OCI-M2 (cell line): ENCODE measurements around the gene FXYD7.

Source experiments
- DNase-seq: peaks from one replicate; lab custom pipeline; 2025; ENCODE audit not compliant: unreplicated experiment; lab: John Stamatoyannopoulos, UW

The FXYD7 gene

GRCh38 chr19:35109395-35110112 is 33.5 kb upstream of the FXYD7 start:
- DNase-seq = no peak

GRCh38 chr19:35110974-35111373 is 32.1 kb upstream of the FXYD7 start:
- no peak for DNase-seq

GRCh38 chr19:35112995-35113688 is 29.9 kb upstream of the FXYD7 start:
- DNase-seq = no peak

- peak; percentile 88 for DNase-seq
Observed at GRCh38 chr19:35114353-35115176, 28.5 kb upstream of the FXYD7 start.

GRCh38 chr19:35115177-35115951 is 27.7 kb upstream of the FXYD7 start, which contains the start of gene FXYD3:
FXYD3 (plus strand) TSS chr19:35115823; CDS start chr19:35119377, 3,554 bp downstream.
- DNase-seq = no peak

- DNase-seq = no peak
Observed at GRCh38 chr19:35116072-35116801, 26.8 kb upstream of the FXYD7 start.

- no peak for DNase-seq
Observed at GRCh38 chr19:35117116-35117515, 25.9 kb upstream of the FXYD7 start.

GRCh38 chr19:35117799-35118198 is 25.3 kb upstream of the FXYD7 start:
- no peak for DNase-seq

- DNase-seq = no peak
Observed at GRCh38 chr19:35118268-35119020, 24.6 kb upstream of the FXYD7 start.

- no peak for DNase-seq
Observed at GRCh38 chr19:35119091-35119490, 24.0 kb upstream of the FXYD7 start.

- DNase-seq = no peak
Observed at GRCh38 chr19:35119578-35120155, 23.4 kb upstream of the FXYD7 start.

- DNase-seq = no peak
Observed at GRCh38 chr19:35120492-35120891, 22.6 kb upstream of the FXYD7 start.

GRCh38 chr19:35120898-35121297 is 22.2 kb upstream of the FXYD7 start:
- no peak for DNase-seq

GRCh38 chr19:35122687-35123551 is 20.1 kb upstream of the FXYD7 start:
- no peak for DNase-seq

- no peak for DNase-seq
Observed at GRCh38 chr19:35123573-35123972, 19.5 kb upstream of the FXYD7 start.

GRCh38 chr19:35124098-35125060 is 18.7 kb upstream of the FXYD7 start:
- no peak for DNase-seq

GRCh38 chr19:35125270-35125717 is 17.8 kb upstream of the FXYD7 start:
- DNase-seq = no peak
